ENCODE results near the gene SIN3A.
A peak's percentile ranks its signal among the peaks of the same experiment; 100 is the strongest.
"Not testable (repeated sequence)": the region's sequence is repeated elsewhere in the genome, so short reads cannot be mapped to it uniquely, and the experiment has no call there.

The SIN3A gene

GRCh38 chr15:75352186-75353080, 99.1 kb downstream of the SIN3A start:
- no peak for DNase-seq

DNA sequence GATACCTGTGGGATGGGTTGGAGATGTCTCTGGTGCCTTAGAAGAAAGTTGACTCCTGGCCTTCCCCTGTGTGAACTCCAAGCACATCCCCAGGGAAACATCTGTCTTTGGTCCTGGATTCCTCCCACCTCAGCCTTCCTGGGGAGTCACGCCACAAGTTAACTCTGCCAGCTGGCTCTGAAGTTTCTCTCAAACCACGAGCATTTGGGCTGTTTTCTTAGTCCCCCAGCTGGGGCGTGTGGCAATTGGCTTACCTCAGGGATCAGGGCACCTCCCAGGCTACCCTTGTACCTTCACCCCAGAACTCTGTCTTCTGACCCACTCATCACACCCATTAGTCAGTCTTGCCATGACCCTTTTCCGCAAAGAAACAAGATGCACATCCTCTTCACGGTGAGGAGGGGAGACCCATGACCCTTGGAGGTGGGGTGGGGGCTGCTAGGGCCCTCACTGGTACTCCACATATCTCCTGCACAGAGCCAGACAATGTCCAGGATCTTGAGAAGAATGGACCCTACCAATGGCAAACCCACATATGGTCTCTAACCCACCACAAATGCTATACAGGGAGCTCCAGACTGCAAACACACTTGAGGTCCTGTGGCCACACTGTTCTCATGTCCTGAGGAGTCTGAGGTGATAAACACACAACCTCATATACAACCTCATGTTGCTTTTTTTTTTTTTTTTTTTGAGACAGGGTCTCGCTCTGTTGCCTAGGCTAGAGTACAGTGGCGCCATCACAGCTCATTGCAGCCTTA, 100.7 kb downstream of the SIN3A start:
- peak; percentile 7 for DNase-seq

- DNase-seq, result peak; percentile 91
Observed at GRCh38 chr15:75349851-75350588, 101.5 kb downstream of the SIN3A start.

DNA sequence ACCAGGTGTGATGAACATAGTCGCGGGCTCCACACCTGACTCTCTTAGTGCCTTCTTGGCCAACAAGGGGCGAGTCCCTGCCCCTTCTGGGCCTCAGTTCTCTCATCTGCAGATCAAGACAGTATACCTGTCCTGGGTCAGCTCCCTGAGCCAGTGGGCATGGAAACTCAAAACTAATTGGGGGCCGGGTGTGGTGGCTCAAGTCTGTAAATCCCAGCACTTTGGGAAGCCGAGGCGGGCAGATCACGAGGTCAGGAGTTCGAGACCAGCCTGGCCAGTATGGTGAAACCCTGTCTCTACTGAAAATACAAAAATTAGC, 102.2 kb downstream of the SIN3A start:
- DNase-seq, result not testable (repeated sequence)

DNA sequence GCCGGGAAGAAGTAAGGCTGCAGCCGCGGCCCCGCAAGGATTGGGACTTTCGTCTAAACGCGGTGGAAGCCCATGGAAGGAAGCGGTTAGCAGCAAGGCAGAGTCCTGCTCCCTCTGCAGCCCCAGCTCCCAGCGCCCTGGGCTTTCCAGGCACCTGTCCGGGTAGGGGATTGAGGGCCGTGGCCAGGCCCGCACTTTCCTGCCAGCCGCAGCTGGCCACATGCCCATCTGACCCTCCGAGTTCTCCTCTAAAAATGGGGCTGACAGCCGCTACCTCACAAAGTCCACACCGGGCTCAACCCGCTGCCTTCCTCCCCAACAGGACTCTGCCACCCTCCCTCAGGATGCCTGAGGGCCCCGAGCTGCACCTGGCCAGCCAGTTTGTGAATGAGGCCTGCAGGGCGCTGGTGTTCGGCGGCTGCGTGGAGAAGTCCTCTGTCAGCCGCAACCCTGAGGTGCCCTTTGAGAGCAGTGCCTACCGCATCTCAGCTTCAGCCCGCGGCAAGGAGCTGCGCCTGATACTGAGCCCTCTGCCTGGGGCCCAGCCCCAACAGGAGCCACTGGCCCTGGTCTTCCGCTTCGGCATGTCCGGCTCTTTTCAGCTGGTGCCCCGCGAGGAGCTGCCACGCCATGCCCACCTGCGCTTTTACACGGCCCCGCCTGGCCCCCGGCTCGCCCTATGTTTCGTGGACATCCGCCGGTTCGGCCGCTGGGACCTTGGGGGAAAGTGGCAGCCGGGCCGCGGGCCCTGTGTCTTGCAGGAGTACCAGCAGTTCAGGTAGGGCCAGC, 102.7 kb downstream of the SIN3A start:
- no peak for DNase-seq

GRCh38 chr15:75348034-75348561, 103.4 kb downstream of the SIN3A start:
- no peak for DNase-seq

GRCh38 chr15:75347222-75348033, 104.1 kb downstream of the SIN3A start:
- DNase-seq, result no peak

DNA sequence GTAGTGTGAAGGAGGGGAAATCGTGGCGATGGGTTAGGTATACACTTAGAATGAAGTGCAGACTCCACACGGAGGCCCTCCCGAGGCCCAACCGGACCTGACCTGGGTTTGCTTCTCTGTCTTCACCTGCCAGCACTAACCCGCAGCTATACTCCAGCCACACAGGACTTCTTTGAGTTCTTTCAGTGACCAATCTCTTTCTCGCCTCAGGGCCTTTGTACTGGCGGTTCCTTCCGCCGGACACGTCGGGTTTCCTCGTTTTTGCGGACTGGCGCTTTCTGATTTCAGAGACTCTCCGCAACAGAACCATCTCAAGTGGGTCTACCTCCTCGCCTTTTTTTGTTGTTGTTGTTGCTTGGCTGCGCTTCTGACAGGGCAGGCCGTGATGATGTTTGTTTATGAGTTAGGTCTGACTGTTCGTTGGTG, 104.7 kb downstream of the SIN3A start, which contains the start of gene NEIL1:
NEIL1 (plus strand) TSS at position 244 of the 426 bp plus-strand sequence. CDS start 1,867 bp downstream, outside the sequence.
- no peak for DNase-seq

- not testable (repeated sequence) for DNase-seq
Observed at GRCh38 chr15:75343953-75344352, 107.5 kb downstream of the SIN3A start.

DNA sequence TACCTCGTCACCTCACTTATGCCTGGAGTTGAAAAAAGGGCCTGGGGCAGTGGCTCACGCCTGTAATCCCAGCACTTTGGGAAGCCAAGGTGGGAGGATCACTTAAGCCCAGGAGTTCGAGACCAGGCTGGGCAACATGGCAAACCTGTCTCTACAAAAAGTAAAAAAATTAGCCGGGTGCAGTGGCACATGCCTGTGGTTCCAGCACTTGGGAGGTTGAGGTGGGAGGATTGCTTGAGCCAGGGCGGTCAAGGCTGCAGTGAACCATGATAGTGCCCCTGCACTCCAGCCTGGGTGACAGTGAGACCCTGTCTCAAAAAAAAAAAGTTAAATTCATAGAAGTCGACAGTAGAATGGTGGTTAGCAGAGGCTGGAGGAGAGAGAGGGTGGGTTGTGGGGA, 109.3 kb downstream of the SIN3A start:
- DNase-seq, result no peak

GRCh38 chr15:75339531-75340240, 111.8 kb downstream of the SIN3A start:
- no peak for DNase-seq

- DNase-seq, result no peak
Observed at GRCh38 chr15:75338661-75339240, 112.7 kb downstream of the SIN3A start.

DNA sequence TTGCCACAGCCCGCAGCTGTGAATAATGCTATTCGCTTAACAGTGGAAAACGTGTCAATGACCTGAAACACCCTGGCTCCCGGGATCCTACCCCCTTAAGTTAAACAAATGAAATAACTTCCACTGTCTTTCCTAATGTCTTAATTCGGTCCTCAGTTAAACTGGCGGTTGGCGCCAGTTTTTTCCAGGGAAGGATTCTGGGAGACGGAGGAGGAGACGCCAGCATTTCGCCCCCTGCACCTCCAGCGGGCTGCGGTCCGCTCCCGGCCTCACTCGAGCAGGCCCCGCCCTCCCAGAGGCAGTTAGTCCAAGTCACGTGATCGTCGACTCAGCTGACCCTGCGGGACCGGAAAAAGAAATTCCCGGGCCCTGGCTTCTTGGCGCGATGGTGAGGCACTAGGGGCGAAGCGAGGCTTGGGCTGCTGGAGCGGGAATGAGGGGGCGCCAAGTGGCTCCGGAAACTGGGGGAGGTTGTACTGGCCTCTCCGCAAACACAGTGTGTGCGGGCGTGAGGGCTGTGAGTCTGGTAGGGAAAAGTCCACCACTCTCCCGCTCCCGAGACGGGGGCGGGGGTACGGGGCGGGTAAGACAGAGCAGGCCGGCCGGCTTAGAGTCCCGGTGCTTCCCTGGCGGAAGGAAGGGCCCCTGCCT, 115.7 kb downstream of the SIN3A start, which contains the start of gene COMMD4:
COMMD4 (plus strand) TSS at position 359 of the 651 bp plus-strand sequence; CDS start at position 386, 27 bp downstream.
- peak; percentile 62 for DNase-seq

- no peak for DNase-seq
Observed at GRCh38 chr15:75335313-75335704, 116.2 kb downstream of the SIN3A start.

- DNase-seq, result not testable (repeated sequence)
Observed at GRCh38 chr15:75333654-75334419, 117.7 kb downstream of the SIN3A start.

- not testable (repeated sequence) for DNase-seq
Observed at GRCh38 chr15:75332093-75332492, 119.4 kb downstream of the SIN3A start.

DNA sequence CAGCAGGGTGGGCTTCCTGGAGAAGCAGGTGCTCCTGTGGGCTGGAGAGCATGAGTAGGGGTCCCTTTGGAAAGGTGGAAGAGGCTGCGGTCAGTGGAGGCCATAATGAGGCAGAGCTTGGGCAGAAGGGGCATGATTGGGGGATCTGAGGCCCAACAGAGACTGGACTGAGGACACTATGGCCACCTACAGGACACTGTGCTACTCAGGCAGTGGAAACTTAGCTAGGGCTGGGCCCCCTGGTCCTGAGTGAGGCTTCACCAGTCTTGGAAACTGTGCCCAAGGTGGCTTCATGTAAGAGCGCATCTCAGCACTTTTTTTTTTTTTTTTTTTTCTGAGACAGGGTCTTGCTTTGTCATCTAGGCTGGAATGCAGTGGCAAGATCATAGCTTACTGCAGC, 121.9 kb downstream of the SIN3A start:
- DNase-seq, result no peak

GRCh38 chr15:75328493-75329314, 122.8 kb downstream of the SIN3A start:
- no peak for DNase-seq
